H1 (cell line): ENCODE measurements around the gene ANKRD29. TPM values are rescaled to one million over a fixed set of nuclear protein-coding genes. Genes with fewer than 3 reads are reported as not detected.

Source experiments
- ASH2L ChIP-seq: fragments of 200-600, 300-600 bp; sonication (generic); IDR thresholded peaks from one replicate; pipeline ENCODE4 v1.7.1; 2017; ENCODE audit warnings: low read length
- CTBP2 ChIP-seq: IDR thresholded peaks from 2 replicates; pipeline ENCODE4 v1.7.0; 2011; ENCODE audit warnings: borderline replicate concordance, mild to moderate bottlenecking, moderate library complexity, mixed read lengths, low read length; ENCODE audit not compliant: insufficient read depth, insufficient read length
- FOSL1 ChIP-seq: IDR thresholded peaks from 2 replicates; pipeline ENCODE4 v1.6.1; 2011; ENCODE audit warnings: mild to moderate bottlenecking, low read depth, low read length, moderate library complexity; ENCODE audit not compliant: insufficient read depth
- HDAC2 ChIP-seq, 2 experiments: fragments of 300-600 bp in 1 of 2; sonication (generic) in 1 of 2; IDR thresholded peaks; 2 replicates each; pipeline ENCODE4 v1.6.1; 2011 to 2012; ENCODE audit warnings: low read depth in 2 of 2, low read length in 2 of 2, mild to moderate bottlenecking in 2 of 2, moderate library complexity in 2 of 2, borderline replicate concordance in 1 of 2, inconsistent platforms in 1 of 2
- SUZ12 ChIP-seq: fragments of 200-600 bp; sonication (generic); IDR thresholded peaks from 2 replicates; pipeline ENCODE4 v1.6.1; 2012; ENCODE audit warnings: mild to moderate bottlenecking, inconsistent platforms, low read length, moderate library complexity, mixed read lengths
- polyA plus RNA-seq, 7 experiments: library from polyadenylated mRNA; depleted of rRNA in 3 of 7; stranded (reverse) in 5 of 7; unstranded in 2 of 7; fragments of >200 nt in 5 of 7; fragments of 200-250 nt in 2 of 7; gene quantifications; 1 replicate in 5 of 7; 2 replicates in 1 of 7; 4 replicates in 1 of 7; pipeline versions ENCODE4 v1.2.1 to v1.2.3, GENCODE V29; 2011 to 2013; ENCODE audit warnings: missing spikeins in 2 of 7, mixed read lengths in 2 of 7
- total RNA-seq: library from RNA; stranded (reverse); fragmentation: NEBNext Ultra II Directional; extraction: Animal tissue kit (Norgen Biotek cat#: 25700); gene quantifications from 2 replicates; pipeline ENCODE4 v1.2.1, GENCODE V29; 2021
- TF ChIP-seq, protein P1 (sequence below): IDR thresholded peaks from 2 replicates; pipeline ENCODE4 v1.6.1; 2012; ENCODE audit warnings: inconsistent platforms
- TF ChIP-seq, protein P2 (sequence below), 3 experiments: IDR thresholded peaks; 1 replicate in 2 of 3; 2 replicates in 1 of 3; pipeline versions ENCODE4 v1.5.1 to v1.6.1; 2011; ENCODE audit warnings: low read length in 3 of 3, mild to moderate bottlenecking in 3 of 3, inconsistent platforms in 2 of 3, low read depth in 1 of 3, moderate library complexity in 1 of 3; ENCODE audit not compliant: insufficient read depth in 1 of 3; ENCODE audit errors: control extremely low read depth in 1 of 3

Gene ANKRD29
- total and polyA plus RNA-seq, 2 of the 8 experiments (the other 6 are each of a cell fraction or from before 2014, with no cell fraction given) = 3.0 to 7.3 TPM

DNA sequence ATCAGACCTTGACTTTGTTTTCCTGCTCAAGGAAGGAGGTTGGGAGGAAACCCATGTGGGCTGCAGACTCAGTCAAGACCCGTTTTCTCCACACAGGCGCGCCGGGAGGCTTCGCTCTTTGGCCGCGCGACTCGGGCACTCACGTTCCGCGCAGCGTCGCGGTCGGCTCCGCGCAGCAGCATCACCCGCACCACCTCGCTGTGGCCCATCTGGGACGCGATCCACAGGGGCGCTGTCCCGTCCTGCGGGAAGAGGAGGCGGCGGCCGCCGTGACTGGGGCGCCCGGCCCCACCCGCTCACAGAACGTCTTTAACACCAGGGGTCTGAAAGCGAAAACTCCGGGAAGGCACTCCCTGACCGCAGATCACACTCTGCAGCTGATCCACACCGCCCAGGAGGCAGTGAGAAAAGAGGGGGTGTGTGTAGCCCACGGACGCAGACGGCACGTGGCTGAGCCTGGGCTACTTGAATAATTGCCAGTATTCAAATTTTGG is 43.3 kb downstream of the ANKRD29 start (continued):
- TF ChIP-seq, protein P1, sequence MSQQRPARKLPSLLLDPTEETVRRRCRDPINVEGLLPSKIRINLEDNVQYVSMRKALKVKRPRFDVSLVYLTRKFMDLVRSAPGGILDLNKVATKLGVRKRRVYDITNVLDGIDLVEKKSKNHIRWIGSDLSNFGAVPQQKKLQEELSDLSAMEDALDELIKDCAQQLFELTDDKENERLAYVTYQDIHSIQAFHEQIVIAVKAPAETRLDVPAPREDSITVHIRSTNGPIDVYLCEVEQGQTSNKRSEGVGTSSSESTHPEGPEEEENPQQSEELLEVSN = peak; percentile 13; the same call in 1 of the 2 replicates
- TF ChIP-seq, protein P2, sequence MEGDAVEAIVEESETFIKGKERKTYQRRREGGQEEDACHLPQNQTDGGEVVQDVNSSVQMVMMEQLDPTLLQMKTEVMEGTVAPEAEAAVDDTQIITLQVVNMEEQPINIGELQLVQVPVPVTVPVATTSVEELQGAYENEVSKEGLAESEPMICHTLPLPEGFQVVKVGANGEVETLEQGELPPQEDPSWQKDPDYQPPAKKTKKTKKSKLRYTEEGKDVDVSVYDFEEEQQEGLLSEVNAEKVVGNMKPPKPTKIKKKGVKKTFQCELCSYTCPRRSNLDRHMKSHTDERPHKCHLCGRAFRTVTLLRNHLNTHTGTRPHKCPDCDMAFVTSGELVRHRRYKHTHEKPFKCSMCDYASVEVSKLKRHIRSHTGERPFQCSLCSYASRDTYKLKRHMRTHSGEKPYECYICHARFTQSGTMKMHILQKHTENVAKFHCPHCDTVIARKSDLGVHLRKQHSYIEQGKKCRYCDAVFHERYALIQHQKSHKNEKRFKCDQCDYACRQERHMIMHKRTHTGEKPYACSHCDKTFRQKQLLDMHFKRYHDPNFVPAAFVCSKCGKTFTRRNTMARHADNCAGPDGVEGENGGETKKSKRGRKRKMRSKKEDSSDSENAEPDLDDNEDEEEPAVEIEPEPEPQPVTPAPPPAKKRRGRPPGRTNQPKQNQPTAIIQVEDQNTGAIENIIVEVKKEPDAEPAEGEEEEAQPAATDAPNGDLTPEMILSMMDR (IDR thresholded peaks at IDR 0.05; ENCODE audit: control extremely low read depth in 1 of 3, insufficient read depth in 1 of 3, low read depth in 1 of 3, low read length in 3 of 3) = no peak
- TF ChIP-seq ASH2L = peak; percentile 38
- TF ChIP-seq CTBP2 = no peak
- no peak for TF ChIP-seq FOSL1
- peak; percentile 52; the same call in 1 of the 2 replicates for TF ChIP-seq SUZ12
- TF ChIP-seq HDAC2 (IDR thresholded peaks at IDR 0.05; ENCODE audit: borderline replicate concordance in 1 of 2, low read depth in 2 of 2, low read length in 2 of 2) = 0 out of 4 replicates have a peak, but pooled peaks of 1 of the 2 experiments have one; percentile 78
